H1 (cell line): ENCODE measurements around the gene NKD2.

ENCODE experiments used
- HDAC2 ChIP-seq, 2 experiments: fragments of 300-600 bp in 1 of 2; sonication (generic) in 1 of 2; IDR thresholded peaks; 2 replicates each; pipeline ENCODE4 v1.6.1; 2011 to 2012; ENCODE audit warnings: low read depth in 2 of 2, low read length in 2 of 2, mild to moderate bottlenecking in 2 of 2, moderate library complexity in 2 of 2, borderline replicate concordance in 1 of 2, inconsistent platforms in 1 of 2
- SIX5 ChIP-seq: IDR thresholded peaks from 2 replicates; pipeline ENCODE4 v1.6.1; 2011; ENCODE audit warnings: mild to moderate bottlenecking, low read depth, low read length
- ZNF274 ChIP-seq: IDR thresholded peaks from 2 replicates; pipeline ENCODE4 v1.7.0; 2012; ENCODE audit warnings: low read length, borderline replicate concordance; ENCODE audit errors: extremely low read depth

DNA sequence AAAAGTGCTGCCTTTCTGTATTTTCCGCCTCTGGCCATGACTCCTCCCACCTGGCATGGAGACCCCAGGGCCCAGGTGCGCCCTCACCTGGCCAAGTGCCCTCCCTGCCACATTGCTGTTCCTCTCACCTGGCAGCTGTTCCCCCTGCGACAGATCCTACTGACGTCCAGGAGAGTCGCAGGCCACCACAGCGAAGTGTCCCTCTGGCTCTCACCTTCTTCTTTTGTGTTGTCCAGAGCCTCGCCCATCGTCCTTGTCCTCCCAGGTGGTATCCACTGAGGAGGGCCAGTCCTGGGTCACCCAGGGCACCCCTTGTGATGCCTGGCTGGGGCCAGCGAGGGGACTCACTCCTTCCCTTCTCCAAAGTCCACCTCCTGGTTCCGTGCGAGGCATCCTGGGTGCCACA, 2.6 kb downstream of the NKD2 start:
- TF ChIP-seq SIX5 (no peak), HDAC2 (IDR thresholded peaks at IDR 0.05; ENCODE audit: borderline replicate concordance in 1 of 2, low read depth in 2 of 2, low read length in 2 of 2) (no peak), ZNF274 (no peak)
